Panc1 (cell line): ENCODE data around the gene ACACA. TPM values are rescaled to one million over a fixed set of nuclear protein-coding genes. Genes with fewer than 3 reads are reported as not detected.

Experiments used
- ATAC-seq: fragments of 200-7000 bp; cut with Tn5 transposase; 2 replicates; pipeline ENCODE4 v1.9.1; 2020; ENCODE audit warnings: mild to moderate bottlenecking, moderate library complexity
- BruUV-seq: library from RNA; stranded (reverse); fragments of 400-500 nt; replicated peaks from 2 replicates; lab custom pipeline; 2021; lab: Mats Ljungman, UMichigan
- CTCF ChIA-PET: fragments of 300-600 bp; sonication (Branson Sonifier 250); formaldehyde crosslinking; loops from one replicate; lab custom pipeline; 2022; ENCODE audit warnings: antibody characterized with exemption; lab: Charles Lee
- POLR2A ChIA-PET: fragments of 300-600 bp; sonication (Branson Sonifier 250); formaldehyde crosslinking; loops from one replicate; lab custom pipeline; 2022; ENCODE audit warnings: antibody characterized with exemption; lab: Charles Lee
- DNase-seq: peaks from one replicate; pipeline ENCODE4 v3.0.0-alpha.2; 2010; ENCODE audit warnings: low read depth, low spot score
- H3K27ac ChIP-seq: 2 replicates; pipeline ENCODE4 v1.5.1; 2011; ENCODE audit warnings: mild to moderate bottlenecking, low read length, inconsistent platforms
- H3K27me3 ChIP-seq: fragments of 200-500 bp; sonication (Bioruptor generic); 2 replicates; pipeline ENCODE4 v1.6.0; 2014; ENCODE audit warnings: low read length, inconsistent platforms; ENCODE audit not compliant: control insufficient read depth, insufficient read depth
- H3K36me3 ChIP-seq: fragments of 200-500 bp; sonication (Bioruptor generic); 2 replicates; pipeline ENCODE4 v1.5.1; 2014; ENCODE audit warnings: inconsistent platforms, mild to moderate bottlenecking, low read length, moderate library complexity; ENCODE audit not compliant: control insufficient read depth, insufficient read depth
- H3K4me1 ChIP-seq: 2 replicates; pipeline ENCODE4 v1.5.1; 2011; ENCODE audit warnings: inconsistent platforms, mild to moderate bottlenecking, low read length, moderate library complexity; ENCODE audit not compliant: control insufficient read depth, insufficient read depth
- H3K4me3 ChIP-seq, 2 experiments: 2 replicates each; pipeline ENCODE4 v1.5.1; 2011 to 2012; ENCODE audit warnings: low read depth in 2 of 2, low read length in 2 of 2, mild to moderate bottlenecking in 2 of 2, inconsistent platforms in 1 of 2, moderate library complexity in 1 of 2
- H3K9me3 ChIP-seq: fragments of 200-500 bp; sonication (Bioruptor generic); 2 replicates; pipeline ENCODE4 v1.5.1; 2014; ENCODE audit warnings: low read depth, mild to moderate bottlenecking, inconsistent platforms, low read length, moderate library complexity; ENCODE audit not compliant: control insufficient read depth, insufficient read depth
- CTCF ChIP-seq: fragments of 450-650 bp; IDR thresholded peaks from 2 replicates; pipeline ENCODE4 v1.5.1; 2017; ENCODE audit warnings: mild to moderate bottlenecking
- POLR2AphosphoS5 ChIP-seq: IDR thresholded peaks from 2 replicates; pipeline ENCODE4 v1.6.1; 2012; ENCODE audit warnings: mild to moderate bottlenecking, low read depth, low read length, moderate library complexity
- REST ChIP-seq, 2 experiments: IDR thresholded peaks; 2 replicates each; pipeline ENCODE4 v1.6.1; 2011 to 2012; ENCODE audit warnings: low read depth in 2 of 2, control low read depth in 1 of 2, low read length in 1 of 2, mild to moderate bottlenecking in 1 of 2, moderate library complexity in 1 of 2; ENCODE audit not compliant: insufficient read depth in 1 of 2
- SIN3A ChIP-seq: IDR thresholded peaks from 2 replicates; pipeline ENCODE4 v1.6.1; 2012; ENCODE audit warnings: low read depth, mild to moderate bottlenecking, low read length, moderate library complexity, borderline replicate concordance; ENCODE audit not compliant: insufficient read depth
- TCF7L2 ChIP-seq: IDR thresholded peaks from 2 replicates; pipeline ENCODE4 v1.6.1; 2011; ENCODE audit warnings: mild to moderate bottlenecking, low read depth, low read length, inconsistent platforms
- in situ Hi-C: cut with HindIII; loops from 2 replicates; pipeline ENCODE4 v1.10.0; 2016; ENCODE audit warnings: low sequenced_read_pairs, low pct_unique_long_range_greater_than_20kb
- intact Hi-C: fragments of 100-400 bp; cut with micrococcal nuclease; formaldehyde crosslinking; loops from one replicate; pipeline ENCODE4 v1.10.0; 2022; ENCODE audit not compliant: unreplicated experiment
- total RNA-seq: library from RNA; stranded (reverse); gene quantifications from one replicate; pipeline ENCODE4 v1.2.1, GENCODE V29; 2021; ENCODE audit not compliant: unreplicated experiment

ACACA gene
- total RNA-seq, 1 experiment from 2014 or later: 131 TPM

GRCh38 chr17:37097154-37097553 is 309.5 kb downstream of the ACACA start:
- in situ Hi-C loops: no loop called here
- DNase-seq: no peak
- no peak for ATAC-seq
- no peaks in the 10 kb centered on the region for H3K27me3 ChIP-seq
- POLR2A ChIA-PET: no interaction called here
- H3K4me1 ChIP-seq: no peaks in the 10 kb centered on the region
- TF ChIP-seq POLR2AphosphoS5 (no peak), REST (IDR thresholded peaks at IDR 0.05; ENCODE audit: insufficient read depth in 1 of 2, low read depth in 2 of 2, low read length in 1 of 2) (no peak), SIN3A (no peak), CTCF (no peak), TCF7L2 (no peak)
- CTCF ChIA-PET: no interaction called here
- H3K27ac ChIP-seq: no peak overlapping the region
- H3K36me3 ChIP-seq: peaks cover 5% of the 10 kb centered on the region; the same call in 1 of the 2 replicates
- no peaks in the 10 kb centered on the region for H3K9me3 ChIP-seq
- intact Hi-C loops: no loop called here
- no TSS peak for BruUV-seq
- H3K4me3 ChIP-seq: no peak overlapping the region

- no peak overlapping the region for H3K27ac ChIP-seq
- in situ Hi-C loops (no loop called here), intact Hi-C loops (no loop called here)
- no peaks in the 10 kb centered on the region for H3K9me3 ChIP-seq
- ChIA-PET POLR2A (no interaction called here), CTCF (no interaction called here)
- no peaks in the 10 kb centered on the region; the same call in 1 of the 2 replicates for H3K36me3 ChIP-seq
- no peaks in the 10 kb centered on the region for H3K27me3 ChIP-seq
- H3K4me1 ChIP-seq: no peaks in the 10 kb centered on the region
- no peak for ATAC-seq
- no peak for DNase-seq
- no peak overlapping the region for H3K4me3 ChIP-seq
- BruUV-seq: no TSS peak
- TF ChIP-seq SIN3A: no peak
- no peak for TF ChIP-seq REST (IDR thresholded peaks at IDR 0.05; ENCODE audit: insufficient read depth in 1 of 2, low read depth in 2 of 2, low read length in 1 of 2)
- TF ChIP-seq CTCF: no peak
- no peak for TF ChIP-seq TCF7L2
- no peak for TF ChIP-seq POLR2AphosphoS5
Observed at GRCh38 chr17:37096071-37096470, 310.6 kb downstream of the ACACA start.
